Lower leg skin (tissue), 3 donors: ENCODE measurements around the gene CCDC175.

Experiments
- POLR2A ChIP-seq, 2 donors: fragments of 450-650 bp; IDR thresholded peaks; one replicate each; pipeline ENCODE4 v1.6.1; 2016 to 2017; ENCODE audit warnings: antibody characterized with exemption in 2 of 2, mild to moderate bottlenecking in 1 of 2, moderate library complexity in 1 of 2
- TF ChIP-seq, protein P1 (sequence below), 3 donors: fragments of 450-650 bp; IDR thresholded peaks; one replicate each; pipeline ENCODE4 v1.5.1; 2016; ENCODE audit warnings: antibody characterized with exemption in 3 of 3, mild to moderate bottlenecking in 3 of 3, moderate library complexity in 2 of 3

- TF ChIP-seq, protein P1, sequence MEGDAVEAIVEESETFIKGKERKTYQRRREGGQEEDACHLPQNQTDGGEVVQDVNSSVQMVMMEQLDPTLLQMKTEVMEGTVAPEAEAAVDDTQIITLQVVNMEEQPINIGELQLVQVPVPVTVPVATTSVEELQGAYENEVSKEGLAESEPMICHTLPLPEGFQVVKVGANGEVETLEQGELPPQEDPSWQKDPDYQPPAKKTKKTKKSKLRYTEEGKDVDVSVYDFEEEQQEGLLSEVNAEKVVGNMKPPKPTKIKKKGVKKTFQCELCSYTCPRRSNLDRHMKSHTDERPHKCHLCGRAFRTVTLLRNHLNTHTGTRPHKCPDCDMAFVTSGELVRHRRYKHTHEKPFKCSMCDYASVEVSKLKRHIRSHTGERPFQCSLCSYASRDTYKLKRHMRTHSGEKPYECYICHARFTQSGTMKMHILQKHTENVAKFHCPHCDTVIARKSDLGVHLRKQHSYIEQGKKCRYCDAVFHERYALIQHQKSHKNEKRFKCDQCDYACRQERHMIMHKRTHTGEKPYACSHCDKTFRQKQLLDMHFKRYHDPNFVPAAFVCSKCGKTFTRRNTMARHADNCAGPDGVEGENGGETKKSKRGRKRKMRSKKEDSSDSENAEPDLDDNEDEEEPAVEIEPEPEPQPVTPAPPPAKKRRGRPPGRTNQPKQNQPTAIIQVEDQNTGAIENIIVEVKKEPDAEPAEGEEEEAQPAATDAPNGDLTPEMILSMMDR (IDR thresholded peaks at IDR 0.05) = no peak
- TF ChIP-seq POLR2A (IDR thresholded peaks at IDR 0.05) = no peak
These were observed 66.6 kb downstream of the CCDC175 start for GRCh38 chr14:59510001-59510400.
